A549 (cell line): Measurements from ENCODE around the gene CNIH2. TPM values are rescaled to one million over a fixed set of nuclear protein-coding genes. Genes with fewer than 3 reads are reported as not detected.
A peak's percentile ranks its signal among the peaks of the same experiment; 100 is the strongest.

Experiments
- ATAC-seq, 2 experiments: fragments of 200-7000 bp in 1 of 2; fragments of >200 bp in 1 of 2; cut with Nextera tagmentation in 1 of 2; cut with Tn5 transposase in 1 of 2; 3 replicates each; pipeline versions ENCODE4 v1.8.0 to v1.9.1; 2018 to 2020; ENCODE audit warnings: mild to moderate bottlenecking in 1 of 2, moderate library complexity in 1 of 2
- CTCF ChIA-PET: fragments of 300-600 bp; sonication (Branson Sonifier 250); formaldehyde crosslinking; extraction: SDS; loops from one replicate; lab custom pipeline; 2021; ENCODE audit warnings: antibody characterized with exemption, inconsistent platforms; lab: Yijun Ruan, JAX
- POLR2A ChIA-PET: fragments of 350-600 bp; formaldehyde crosslinking; extraction: SDS; loops from one replicate; lab custom pipeline; 2021; ENCODE audit warnings: antibody characterized with exemption, inconsistent platforms; lab: Yijun Ruan, JAX
- DNase-seq, 2 experiments: peaks; one replicate each; pipeline versions ENCODE4 v3.0.0 to v3.0.0-alpha.2; 2011 to 2016; ENCODE audit warnings: low read depth in 1 of 2, low spot score in 1 of 2
- FAIRE-seq: peaks from 2 replicates; lab custom pipeline; 2011; peaks lifted over from hg19 to GRCh38; lab: Jason Lieb, UNC
- H3K27ac ChIP-seq, 2 experiments: fragments of >200 bp; sonication (Bioruptor Twin); formaldehyde crosslinking; 3 replicates each; pipeline ENCODE4 v1.5.1; 2016 to 2017
- H3K4me1 ChIP-seq: fragments of >200 bp; sonication (Bioruptor Twin); formaldehyde crosslinking; 3 replicates; pipeline ENCODE4 v1.6.1; 2016
- H3K4me2 ChIP-seq: fragments of >200 bp; sonication (Bioruptor Twin); formaldehyde crosslinking; 3 replicates; pipeline ENCODE4 v1.6.1; 2016
- H3K4me3 ChIP-seq: fragments of >200 bp; sonication (Bioruptor Twin); formaldehyde crosslinking; 3 replicates; pipeline ENCODE4 v1.5.1; 2016
- H3K9me3 ChIP-seq: fragments of >200 bp; sonication (Bioruptor Twin); formaldehyde crosslinking; 3 replicates; pipeline ENCODE4 v1.6.1; 2016
- BHLHE40 ChIP-seq: IDR thresholded peaks from 2 replicates; pipeline ENCODE4 v1.6.1; 2012; ENCODE audit warnings: low read depth, low read length, inconsistent platforms
- EHMT2 ChIP-seq: fragments of 200-600 bp; sonication (generic); IDR thresholded peaks from 2 replicates; pipeline ENCODE4 v1.6.1; 2016; ENCODE audit warnings: antibody characterized with exemption, low read depth, mild to moderate bottlenecking, moderate library complexity
- EP300 ChIP-seq, 2 experiments: fragments of >200 bp; sonication (Bioruptor Twin); formaldehyde crosslinking; IDR thresholded peaks; 2 replicates in 1 of 2; 3 replicates in 1 of 2; pipeline ENCODE4 v1.6.1; 2016 to 2017
- FOSB ChIP-seq: fragments of 250-450 bp; sonication (Bioruptor Pico); IDR thresholded peaks from 2 replicates; pipeline ENCODE4 v1.5.0; 2020; ENCODE audit warnings: mild to moderate bottlenecking, moderate library complexity
- FOSL2 ChIP-seq, 2 experiments: fragments of 450-650 bp in 1 of 2; fragments of >200 bp in 1 of 2; sonication (Bioruptor Twin) in 1 of 2; formaldehyde crosslinking; IDR thresholded peaks; 2 replicates each; pipeline versions ENCODE4 v1.5.0 to v1.6.1; 2016 to 2020; ENCODE audit warnings: mild to moderate bottlenecking in 1 of 2, moderate library complexity in 1 of 2
- HDAC2 ChIP-seq: fragments of 200-600 bp; sonication (generic); IDR thresholded peaks from 2 replicates; pipeline ENCODE4 v1.6.1; 2016
- HEYL ChIP-seq: fragments of 250-450 bp; sonication (Bioruptor Pico); IDR thresholded peaks from 2 replicates; pipeline ENCODE4 v1.8.0; 2021; ENCODE audit warnings: mild to moderate bottlenecking, moderate library complexity
- HOXB5 ChIP-seq: fragments of 250-450 bp; sonication (Bioruptor Pico); IDR thresholded peaks from 2 replicates; pipeline ENCODE4 v1.5.0; 2020; ENCODE audit warnings: mild to moderate bottlenecking, moderate library complexity
- JUN ChIP-seq, 2 experiments: fragments of >200 bp; sonication (Bioruptor Twin); formaldehyde crosslinking; IDR thresholded peaks; 2 replicates in 1 of 2; 3 replicates in 1 of 2; pipeline ENCODE4 v1.6.1; 2016 to 2017
- KDM1A ChIP-seq: fragments of 200-600 bp; sonication (generic); IDR thresholded peaks from 2 replicates; pipeline ENCODE4 v1.6.1; 2016; ENCODE audit warnings: low read depth, mild to moderate bottlenecking
- NFE2L2 ChIP-seq: fragments of 150-350 bp; conservative IDR thresholded peaks from 2 replicates; pipeline ENCODE4 v1.6.1; 2014; ENCODE audit warnings: low read length
- POLR2A ChIP-seq: IDR thresholded peaks from 2 replicates; pipeline ENCODE4 v1.6.1; 2012; ENCODE audit warnings: mild to moderate bottlenecking, low read length
- RAD21 ChIP-seq, 2 experiments: fragments of >200 bp in 1 of 2; sonication (Bioruptor Twin) in 1 of 2; formaldehyde crosslinking in 1 of 2; IDR thresholded peaks in 1 of 2; conservative IDR thresholded peaks in 1 of 2; 2 replicates in 1 of 2; 3 replicates in 1 of 2; pipeline ENCODE4 v1.6.1; 2012 to 2018; ENCODE audit warnings: inconsistent platforms in 1 of 2
- RCOR1 ChIP-seq: fragments of 150-350 bp; IDR thresholded peaks from 2 replicates; pipeline ENCODE4 v1.6.1; 2014; ENCODE audit warnings: antibody characterized with exemption, low read length, low read depth
- SMC3 ChIP-seq: fragments of >200 bp; sonication (Bioruptor Twin); formaldehyde crosslinking; IDR thresholded peaks from 3 replicates; pipeline ENCODE4 v1.6.1; 2018; ENCODE audit warnings: inconsistent platforms
- SREBF2 ChIP-seq: fragments of 450-650 bp; IDR thresholded peaks from 2 replicates; pipeline ENCODE4 v1.6.1; 2014; ENCODE audit warnings: mild to moderate bottlenecking, moderate library complexity
- ZC3H11A ChIP-seq: fragments of 450-650 bp; IDR thresholded peaks from 2 replicates; pipeline ENCODE4 v1.6.1; 2014; ENCODE audit warnings: antibody characterized with exemption, mild to moderate bottlenecking
- ZNF302 ChIP-seq: fragments of 250-450 bp; sonication (Bioruptor Pico); IDR thresholded peaks from 2 replicates; pipeline ENCODE4 v1.9.0; 2021; ENCODE audit warnings: inconsistent platforms, mild to moderate bottlenecking, moderate library complexity
- ZSCAN20 ChIP-seq: fragments of 250-450 bp; sonication (Bioruptor Pico); IDR thresholded peaks from 2 replicates; pipeline ENCODE4 v1.8.0; 2022; ENCODE audit warnings: mild to moderate bottlenecking, moderate library complexity
- WGBS: methylation state at CpG from one replicate; pipeline ENCODE4 v1.1.6; 2017; ENCODE audit errors: missing lambda C conversion rate; 5-methylcytosine and 5-hydroxymethylcytosine counted together
- polyA plus RNA-seq, 4 experiments: library from polyadenylated mRNA; depleted of rRNA in 3 of 4; stranded (reverse); fragments of >200 nt; fragmentation: RNase III in 1 of 4; extraction: RNeasy Plus Mini Kit Qiagen cat#74134 plus additional on column Dnase treatment in 1 of 4; gene quantifications; 2 replicates in 3 of 4; 3 replicates in 1 of 4; pipeline ENCODE4 v1.2.3, GENCODE V29; 2011 to 2017
- TF ChIP-seq, protein P1 (sequence below): fragments of 200-600 bp; sonication (generic); IDR thresholded peaks from 2 replicates; pipeline ENCODE4 v1.6.1; 2016; ENCODE audit warnings: antibody characterized with exemption, mild to moderate bottlenecking, moderate library complexity
- TF ChIP-seq, protein P2 (sequence below): IDR thresholded peaks from 2 replicates; pipeline ENCODE4 v1.6.1; 2012; ENCODE audit warnings: low read depth, borderline replicate concordance
- TF ChIP-seq, protein P3 (sequence below): fragments of >200 bp; sonication (Bioruptor Twin); formaldehyde crosslinking; IDR thresholded peaks from 3 replicates; pipeline ENCODE4 v1.6.1; 2016
- TF ChIP-seq, protein P4 (sequence below): fragments of 250-450 bp; sonication (Bioruptor Pico); IDR thresholded peaks from 2 replicates; pipeline ENCODE4 v1.5.0; 2020; ENCODE audit warnings: low read depth, mild to moderate bottlenecking, moderate library complexity

The CNIH2 gene
- polyA plus RNA-seq, 2 of the 4 experiments (the other 2 are of a cell fraction) = 0.98 to 1.1 TPM

DNA sequence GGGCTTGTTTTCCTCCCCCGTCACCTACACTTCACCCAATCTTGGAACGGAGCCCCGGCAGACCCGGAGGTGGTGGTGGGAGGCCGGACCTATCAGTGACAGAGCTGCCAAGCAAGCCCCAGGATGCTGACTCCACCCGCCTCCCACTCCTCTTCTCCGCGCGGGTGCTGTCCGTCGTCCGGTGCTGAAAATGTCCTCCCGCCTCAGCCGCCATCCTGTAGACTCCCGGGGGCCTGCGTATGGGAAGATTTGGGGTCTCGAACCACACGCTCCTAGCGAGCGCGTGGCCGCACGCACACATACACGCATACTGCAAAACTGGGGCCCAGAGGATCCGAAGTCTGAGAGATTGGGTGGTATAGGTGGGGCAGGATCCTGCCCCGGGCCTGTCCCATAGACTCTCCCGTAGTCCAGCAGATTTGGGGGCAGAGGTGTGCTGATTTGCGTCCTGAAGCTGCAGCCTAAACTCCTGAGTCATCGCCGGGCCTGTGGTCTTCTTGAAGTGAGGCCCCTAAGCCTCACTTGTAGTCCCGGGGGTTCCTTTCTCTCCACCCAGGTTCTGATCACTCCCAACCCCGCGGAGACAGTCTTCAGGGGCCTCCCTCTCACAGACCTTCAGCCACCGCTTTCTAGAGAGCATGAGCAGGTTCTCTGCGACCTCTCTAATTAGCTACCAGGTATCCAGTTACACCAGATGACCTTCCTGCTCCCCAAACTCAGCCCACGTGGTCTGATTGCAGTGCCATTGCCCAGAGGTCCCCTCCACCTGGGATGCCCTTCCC lies 11.8 kb downstream of the CNIH2 start (continued):
- TF ChIP-seq, protein P1, sequence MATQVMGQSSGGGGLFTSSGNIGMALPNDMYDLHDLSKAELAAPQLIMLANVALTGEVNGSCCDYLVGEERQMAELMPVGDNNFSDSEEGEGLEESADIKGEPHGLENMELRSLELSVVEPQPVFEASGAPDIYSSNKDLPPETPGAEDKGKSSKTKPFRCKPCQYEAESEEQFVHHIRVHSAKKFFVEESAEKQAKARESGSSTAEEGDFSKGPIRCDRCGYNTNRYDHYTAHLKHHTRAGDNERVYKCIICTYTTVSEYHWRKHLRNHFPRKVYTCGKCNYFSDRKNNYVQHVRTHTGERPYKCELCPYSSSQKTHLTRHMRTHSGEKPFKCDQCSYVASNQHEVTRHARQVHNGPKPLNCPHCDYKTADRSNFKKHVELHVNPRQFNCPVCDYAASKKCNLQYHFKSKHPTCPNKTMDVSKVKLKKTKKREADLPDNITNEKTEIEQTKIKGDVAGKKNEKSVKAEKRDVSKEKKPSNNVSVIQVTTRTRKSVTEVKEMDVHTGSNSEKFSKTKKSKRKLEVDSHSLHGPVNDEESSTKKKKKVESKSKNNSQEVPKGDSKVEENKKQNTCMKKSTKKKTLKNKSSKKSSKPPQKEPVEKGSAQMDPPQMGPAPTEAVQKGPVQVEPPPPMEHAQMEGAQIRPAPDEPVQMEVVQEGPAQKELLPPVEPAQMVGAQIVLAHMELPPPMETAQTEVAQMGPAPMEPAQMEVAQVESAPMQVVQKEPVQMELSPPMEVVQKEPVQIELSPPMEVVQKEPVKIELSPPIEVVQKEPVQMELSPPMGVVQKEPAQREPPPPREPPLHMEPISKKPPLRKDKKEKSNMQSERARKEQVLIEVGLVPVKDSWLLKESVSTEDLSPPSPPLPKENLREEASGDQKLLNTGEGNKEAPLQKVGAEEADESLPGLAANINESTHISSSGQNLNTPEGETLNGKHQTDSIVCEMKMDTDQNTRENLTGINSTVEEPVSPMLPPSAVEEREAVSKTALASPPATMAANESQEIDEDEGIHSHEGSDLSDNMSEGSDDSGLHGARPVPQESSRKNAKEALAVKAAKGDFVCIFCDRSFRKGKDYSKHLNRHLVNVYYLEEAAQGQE = peak; percentile 98
- no peak for TF ChIP-seq EP300 (IDR thresholded peaks at IDR 0.05)
- peak; percentile 91 for TF ChIP-seq EHMT2
- no peak for TF ChIP-seq NFE2L2
- TF ChIP-seq ZSCAN20 = peak; percentile 48; the same call in 1 of the 2 replicates
- TF ChIP-seq RAD21 (conservative IDR thresholded peaks at IDR 0.05 in 1 of 2, IDR thresholded peaks at IDR 0.05 in 1 of 2) = no peak
- TF ChIP-seq, protein P2, sequence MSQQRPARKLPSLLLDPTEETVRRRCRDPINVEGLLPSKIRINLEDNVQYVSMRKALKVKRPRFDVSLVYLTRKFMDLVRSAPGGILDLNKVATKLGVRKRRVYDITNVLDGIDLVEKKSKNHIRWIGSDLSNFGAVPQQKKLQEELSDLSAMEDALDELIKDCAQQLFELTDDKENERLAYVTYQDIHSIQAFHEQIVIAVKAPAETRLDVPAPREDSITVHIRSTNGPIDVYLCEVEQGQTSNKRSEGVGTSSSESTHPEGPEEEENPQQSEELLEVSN = peak; percentile 28; the same call in 1 of the 2 replicates

DNA sequence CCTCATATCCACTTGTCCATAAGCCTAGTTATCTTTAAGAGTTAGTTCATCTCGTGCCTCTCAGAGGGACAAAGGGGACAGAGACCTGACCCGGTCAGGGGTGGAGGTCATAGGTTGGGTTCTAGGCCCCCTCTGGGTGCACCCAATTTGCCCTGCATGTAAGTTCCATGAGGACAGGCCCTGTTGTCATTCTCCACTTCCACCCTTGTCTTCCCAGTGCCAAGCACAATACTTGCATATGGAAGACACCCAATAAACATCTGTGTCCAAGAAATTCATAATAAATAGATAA lies 12.3 kb downstream of the CNIH2 start:
- no peak for DNase-seq
- H3K4me1 ChIP-seq = peaks cover 20% of the 10 kb centered on the region
- H3K9me3 ChIP-seq = no peaks in the 10 kb centered on the region
- ChIA-PET POLR2A (no interaction called here), CTCF (interaction anchor here (0.6 to 8.3 kb wide), 4 partner anchors 9 to 98 kb away, joined by 3 to 63 read pairs (median 14); no protein-coding TSS in a partner anchor)
- TF ChIP-seq BHLHE40 = no peak
- TF ChIP-seq EHMT2 = peak; percentile 55; the same call in 1 of the 2 replicates
- H3K27ac ChIP-seq = no peak overlapping the region; a peak in 2 of 6 replicates
- no peak for ATAC-seq
- H3K4me3 ChIP-seq = 0 out of 3 replicates have a peak overlapping the region, but pooled peaks have one; percentile 86
- peak overlapping the region; percentile 91 for H3K4me2 ChIP-seq
- 85% methylated on average over 2 of the region's 2 CpGs for WGBS
- no peak for FAIRE-seq

DNA sequence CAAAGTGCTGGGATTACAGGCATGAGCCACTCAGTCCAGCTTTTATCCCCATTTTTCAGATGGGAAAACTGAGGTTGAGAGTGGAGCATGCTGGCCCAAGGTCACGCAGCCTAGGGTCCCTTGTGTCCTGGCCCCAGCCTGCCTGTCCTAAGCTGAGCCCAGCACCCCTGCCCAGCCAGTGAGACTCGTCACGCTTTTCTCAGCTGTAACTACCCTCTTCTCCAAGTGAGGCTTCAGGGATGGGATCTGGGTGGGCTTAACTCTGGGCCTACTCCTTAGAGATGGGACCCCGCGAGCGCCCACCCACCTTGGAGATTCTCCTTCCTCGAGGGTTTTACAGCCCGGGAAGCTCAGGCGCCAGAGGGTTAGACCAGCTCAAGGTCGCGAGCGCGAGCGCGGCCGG lies 13.3 kb downstream of the CNIH2 start:
- no peak for TF ChIP-seq SMC3
- no peak for TF ChIP-seq NFE2L2
- no peak for TF ChIP-seq HOXB5 (CRISPR knock-in tag)
- Histone ChIP-seq H3K4me1 (peaks cover 20% of the 10 kb centered on the region), H3K4me3 (peak overlapping the region; percentile 65), H3K9me3 (no peaks in the 10 kb centered on the region), H3K4me2 (peak overlapping the region; percentile 95), H3K27ac (peak overlapping the region in 1 of 2 experiments; percentile 88; a peak in 4 of 6 replicates)
- ChIA-PET POLR2A (no interaction called here), CTCF (interaction anchor here (0.8 to 8.3 kb wide), 7 partner anchors 10 to 72 kb away, joined by 3 to 63 read pairs (median 4); partner anchors contain the start of gene RIN1)
- ATAC-seq = no peak
- WGBS = 69% methylated on average over 6 of the region's 16 CpGs
- DNase-seq = no peak
- FAIRE-seq = no peak

DNA sequence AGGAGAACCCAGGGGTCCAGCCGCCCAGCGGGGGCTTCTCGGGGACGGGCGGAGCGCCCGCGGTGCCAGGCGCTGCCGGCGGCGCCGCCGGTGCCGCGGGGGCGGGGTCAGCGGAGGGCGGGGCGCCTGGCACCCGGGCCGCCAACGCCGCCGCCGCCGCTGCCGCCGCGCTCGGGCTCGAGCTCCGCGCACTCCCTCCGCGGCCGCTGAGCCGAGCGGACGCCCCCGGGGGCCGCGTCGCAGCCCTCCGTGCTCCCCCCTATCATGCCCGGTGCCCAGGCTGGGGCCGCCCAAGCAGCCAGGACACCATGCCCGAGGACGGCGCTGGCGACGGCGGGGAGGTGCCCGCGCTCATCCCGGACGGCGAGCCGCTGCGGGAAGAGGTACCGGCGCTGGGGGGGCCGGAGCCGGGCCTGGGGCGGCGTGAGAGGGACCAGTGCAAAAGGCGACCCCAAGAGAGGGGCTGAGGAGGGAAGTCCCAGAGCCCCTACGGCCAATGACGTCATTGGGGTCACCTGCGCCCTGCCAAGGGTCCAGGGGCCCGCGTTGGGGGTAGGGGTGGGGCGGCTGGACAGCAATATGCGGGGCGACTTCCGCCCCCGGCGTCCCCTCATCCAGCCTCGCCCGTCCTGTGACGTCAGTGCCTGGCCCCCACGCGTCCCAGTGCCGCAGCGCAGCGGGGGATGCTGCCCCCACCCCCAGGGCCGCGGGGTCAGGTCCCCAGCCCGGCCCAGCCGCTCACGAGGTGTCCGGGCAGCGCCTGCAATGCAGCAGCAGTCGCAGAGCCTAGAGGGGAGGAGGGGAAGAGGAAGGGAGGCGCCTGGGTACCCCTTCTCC lies 13.9 kb downstream of the CNIH2 start, which contains the start of gene TMEM151A:
TMEM151A (plus strand) TSS at position 189 of the 837 bp plus-strand sequence; CDS start at position 309, 120 bp downstream.
- 0% methylated on average over 6 of the region's 95 CpGs for WGBS
- no peak for DNase-seq
- Histone ChIP-seq H3K9me3 (no peaks in the 10 kb centered on the region), H3K4me3 (peak within 1 kb of the TSS; percentile 65), H3K4me1 (peaks cover 20% of the 10 kb centered on the region), H3K4me2 (peak within 1 kb of the TSS; percentile 95), H3K27ac (peak within 1 kb of the TSS; percentile 57 to 88; a peak in 5 of 6 replicates)
- POLR2A ChIA-PET = no interaction called here
- CTCF ChIA-PET = interaction anchor here (0.8 to 8.3 kb wide), 7 partner anchors 10 to 71 kb away, joined by 3 to 63 read pairs (median 4); partner anchors contain the start of gene RIN1
- FAIRE-seq = no peak
- ATAC-seq = no peak
- TF ChIP-seq HEYL (no peak), ZC3H11A (no peak), RCOR1 (no peak), KDM1A (no peak), FOSB (CRISPR knock-in tag) (no peak), POLR2A (no peak), HOXB5 (CRISPR knock-in tag) (no peak), SREBF2 (no peak), JUN (IDR thresholded peaks at IDR 0.05) (no peak), ZNF302 (no peak), HDAC2 (no peak), FOSL2 (IDR thresholded peaks at IDR 0.05) (no peak), FOSL2 (CRISPR knock-in tag; IDR thresholded peaks at IDR 0.05) (no peak)
- TF ChIP-seq, protein P3, sequence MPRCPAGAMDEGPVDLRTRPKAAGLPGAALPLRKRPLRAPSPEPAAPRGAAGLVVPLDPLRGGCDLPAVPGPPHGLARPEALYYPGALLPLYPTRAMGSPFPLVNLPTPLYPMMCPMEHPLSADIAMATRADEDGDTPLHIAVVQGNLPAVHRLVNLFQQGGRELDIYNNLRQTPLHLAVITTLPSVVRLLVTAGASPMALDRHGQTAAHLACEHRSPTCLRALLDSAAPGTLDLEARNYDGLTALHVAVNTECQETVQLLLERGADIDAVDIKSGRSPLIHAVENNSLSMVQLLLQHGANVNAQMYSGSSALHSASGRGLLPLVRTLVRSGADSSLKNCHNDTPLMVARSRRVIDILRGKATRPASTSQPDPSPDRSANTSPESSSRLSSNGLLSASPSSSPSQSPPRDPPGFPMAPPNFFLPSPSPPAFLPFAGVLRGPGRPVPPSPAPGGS = no peak
- TF ChIP-seq, protein P4, sequence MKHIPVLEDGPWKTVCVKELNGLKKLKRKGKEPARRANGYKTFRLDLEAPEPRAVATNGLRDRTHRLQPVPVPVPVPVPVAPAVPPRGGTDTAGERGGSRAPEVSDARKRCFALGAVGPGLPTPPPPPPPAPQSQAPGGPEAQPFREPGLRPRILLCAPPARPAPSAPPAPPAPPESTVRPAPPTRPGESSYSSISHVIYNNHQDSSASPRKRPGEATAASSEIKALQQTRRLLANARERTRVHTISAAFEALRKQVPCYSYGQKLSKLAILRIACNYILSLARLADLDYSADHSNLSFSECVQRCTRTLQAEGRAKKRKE (CRISPR knock-in tag) = no peak
